T-cell (primary cell): Measurements from ENCODE around the gene HES3. TPM values are rescaled to one million over a fixed set of nuclear protein-coding genes. Genes with fewer than 3 reads are reported as not detected.

Source experiments
- ATAC-seq, 4 experiments: fragments of 200-7000 bp in 3 of 4; fragments of 150-1000 bp in 1 of 4; cut with Tn5 transposase; replicated peaks in 1 of 4; 1 replicate in 3 of 4; 2 replicates in 1 of 4; pipeline ENCODE4 v1.10.0; 2021; ENCODE audit warnings: moderate library complexity in 3 of 4, mild to moderate bottlenecking in 2 of 4, moderate number of reproducible peaks in 1 of 4
- CTCF ChIA-PET, 2 donors: fragments of 300-600 bp; sonication (Branson Sonifier 250); formaldehyde crosslinking; loops; one replicate each; lab custom pipeline; 2022; ENCODE audit warnings: antibody characterized with exemption in 2 of 2; lab: Charles Lee
- POLR2A ChIA-PET, 2 donors: fragments of 300-600 bp; sonication (Branson Sonifier 250); formaldehyde crosslinking; loops; one replicate each; lab custom pipeline; 2022; ENCODE audit warnings: antibody characterized with exemption in 2 of 2; lab: Charles Lee
- DNase-seq, 35 experiments: peaks; one replicate each; pipeline versions ENCODE4 v3.0.0 to v3.0.0-alpha.2; 2013 to 2023
- H3K27ac ChIP-seq: one replicate; pipeline ENCODE4 v1.5.1; 2013; ENCODE audit warnings: low read length
- H3K27me3 ChIP-seq, 2 experiments: replicated peaks in 1 of 2; 1 replicate in 1 of 2; 2 replicates in 1 of 2; pipeline versions ENCODE4 v1.6.1 to v1.7.0; 2013; ENCODE audit warnings: low read length in 1 of 2, mixed read lengths in 1 of 2; ENCODE audit not compliant: control insufficient read depth in 2 of 2, insufficient read depth in 2 of 2; ENCODE audit errors: extremely low read depth in 1 of 2
- H3K36me3 ChIP-seq, 2 donors: 1 replicate in 1 of 2; 2 replicates in 1 of 2; pipeline versions ENCODE4 v1.6.1 to v1.7.0; 2013; ENCODE audit warnings: low read length in 1 of 2; ENCODE audit not compliant: control insufficient read depth in 2 of 2, insufficient read depth in 1 of 2; ENCODE audit errors: extremely low read depth in 1 of 2
- H3K4me1 ChIP-seq, 2 experiments: 1 replicate in 1 of 2; 2 replicates in 1 of 2; pipeline versions ENCODE4 v1.6.1 to v1.7.0; 2013; ENCODE audit warnings: low read length in 2 of 2, mixed read lengths in 1 of 2; ENCODE audit not compliant: insufficient read depth in 2 of 2, control insufficient read depth in 1 of 2; ENCODE audit errors: extremely low read depth in 1 of 2
- H3K4me3 ChIP-seq, 2 donors: 1 replicate in 1 of 2; 2 replicates in 1 of 2; pipeline versions ENCODE4 v1.5.1 to v1.7.0; 2013; ENCODE audit warnings: mild to moderate bottlenecking in 2 of 2, low read length in 1 of 2, moderate library complexity in 1 of 2; ENCODE audit not compliant: control insufficient read depth in 1 of 2; ENCODE audit errors: extremely low read depth in 1 of 2
- H3K9me3 ChIP-seq: 2 replicates; pipeline ENCODE4 v1.7.0; 2013
- H3K27ac Mint-ChIP-seq, 2 donors: one replicate each; pipeline ENCODE4 v1.8.0; 2020 to 2021; ENCODE audit warnings: mild to moderate bottlenecking in 2 of 2, mixed read lengths in 2 of 2
- H3K27me3 Mint-ChIP-seq, 2 donors: one replicate each; pipeline ENCODE4 v1.8.0; 2021 to 2022; ENCODE audit warnings: mixed read lengths in 2 of 2
- H3K36me3 Mint-ChIP-seq: one replicate; pipeline ENCODE4 v1.8.0; 2021; ENCODE audit warnings: mixed read lengths
- H3K4me1 Mint-ChIP-seq, 3 donors: one replicate each; pipeline ENCODE4 v1.8.0; 2020 to 2022; ENCODE audit warnings: mixed read lengths in 3 of 3, mild to moderate bottlenecking in 1 of 3
- H3K4me3 Mint-ChIP-seq, 3 donors: one replicate each; pipeline ENCODE4 v1.8.0; 2020 to 2022; ENCODE audit warnings: mild to moderate bottlenecking in 3 of 3, mixed read lengths in 3 of 3, moderate library complexity in 3 of 3
- H3K9me3 Mint-ChIP-seq, 3 donors: one replicate each; pipeline ENCODE4 v1.8.0; 2020 to 2022; ENCODE audit warnings: mixed read lengths in 3 of 3
- WGBS: methylation state at CpG from one replicate; pipeline ENCODE4 v1.1.5; 2013; ENCODE audit warnings: missing lambda C conversion rate; ENCODE audit not compliant: insufficient coverage; 5-methylcytosine and 5-hydroxymethylcytosine counted together
- total RNA-seq, 35 experiments: library from RNA in 6 of 35; stranded (reverse) in 6 of 35; fragments of 120-200 nt in 1 of 35; gene quantifications; one replicate each; pipeline versions ENCODE4 v1.2.1 to v1.2.4 and lab custom pipeline; 2013 to 2026

Gene HES3
- total RNA-seq, 5 donors from 2014 or later (not counting 1 experiment from before 2014, with no cell fraction given), result not detected

GRCh38 chr1:6294080-6294889 is 50.3 kb downstream of the HES3 start:
- no peaks in the 10 kb centered on the region for H3K9me3 Mint-ChIP-seq
- H3K27me3 ChIP-seq, result no peaks in the 10 kb centered on the region
- DNase-seq, result peak in 17 of 35 experiments; percentile 2 to 42 (median 20)
- H3K4me1 Mint-ChIP-seq, result peaks cover 0 to 11% (median 0%) of the 10 kb centered on the region in 3 donors
- no peak overlapping the region for H3K4me3 Mint-ChIP-seq
- peaks cover 13% of the 10 kb centered on the region for H3K36me3 Mint-ChIP-seq
- ChIA-PET POLR2A (no interaction called here), CTCF (no interaction called here)
- peaks cover 0 to 38% of the 10 kb centered on the region in 2 experiments for H3K4me1 ChIP-seq
- ATAC-seq, result no peak
- no peak overlapping the region for H3K4me3 ChIP-seq
- no peak overlapping the region for H3K27ac Mint-ChIP-seq
- no peaks in the 10 kb centered on the region for H3K27me3 Mint-ChIP-seq
- no peaks in the 10 kb centered on the region for H3K9me3 ChIP-seq
- peak overlapping the region; percentile 47 for H3K27ac ChIP-seq
- WGBS, result 74% methylated on average over 11 of the region's 14 CpGs
- peaks cover 0 to 12% of the 10 kb centered on the region in 2 donors for H3K36me3 ChIP-seq

- no peaks in the 10 kb centered on the region for H3K27me3 ChIP-seq
- Mint-ChIP-seq H3K9me3 (no peaks in the 10 kb centered on the region), H3K27ac (no peak overlapping the region), H3K4me3 (no peak overlapping the region), H3K4me1 (peaks cover 0 to 11% (median 0%) of the 10 kb centered on the region in 3 donors), H3K27me3 (no peaks in the 10 kb centered on the region), H3K36me3 (peaks cover 15% of the 10 kb centered on the region)
- CTCF ChIA-PET, result no interaction called here
- H3K27ac ChIP-seq, result peak overlapping the region; percentile 47
- ATAC-seq (peak in 1 of 4 experiments; percentile 16), DNase-seq (peak in 11 of 35 experiments; percentile 6 to 35 (median 13))
- H3K4me1 ChIP-seq, result peaks cover 0 to 32% of the 10 kb centered on the region in 2 experiments
- H3K36me3 ChIP-seq, result peaks cover 0 to 12% of the 10 kb centered on the region in 2 donors
- POLR2A ChIA-PET, result no interaction called here
- 80% methylated on average over 8 of the region's 23 CpGs for WGBS
- H3K9me3 ChIP-seq, result no peaks in the 10 kb centered on the region
- H3K4me3 ChIP-seq, result no peak overlapping the region
These were observed 51.0 kb downstream of the HES3 start for GRCh38 chr1:6294890-6295556.

Other genes with a start within 250 kb of the HES3 start
- 100 to 1,000 TPM; 181 to 270 (median 252) TPM for gene KCNAB2, start 198.3 kb upstream of the HES3 start, total RNA-seq
- under 1 TPM; 0.05 to 0.23 (median 0.16) TPM for gene CHD5, start 63.9 kb upstream of the HES3 start, total RNA-seq
- 100 to 1,000 TPM; 448 to 621 (median 462) TPM for gene RPL22, start 44.6 kb upstream of the HES3 start, total RNA-seq
- gene RNF207, start 38.1 kb upstream of the HES3 start, total RNA-seq, result 1 to 10 TPM; 4.7 to 9.7 (median 6.9) TPM
- 10 to 100 TPM in 4 of 5 donors, 1 to 10 TPM in 1; 9.6 to 24.0 (median 20.7) TPM for gene ICMT, start 8.2 kb upstream of the HES3 start, total RNA-seq
- gene GPR153, start 16.9 kb downstream of the HES3 start, total RNA-seq, result 1 to 10 TPM in 1 of 5 donors, under 1 TPM in 4; 0.35 to 2.7 (median 0.72) TPM
- 1 to 10 TPM; 6.1 to 9.3 (median 7.4) TPM for gene ACOT7, start 149.6 kb downstream of the HES3 start, total RNA-seq
- gene HES2, start 175.7 kb downstream of the HES3 start, total RNA-seq, result under 1 TPM in 1 of 5 donors, not detected in 4; 0.16 TPM
- 1 to 10 TPM; 2.1 to 9.2 (median 6.2) TPM for gene ESPN, start 180.6 kb downstream of the HES3 start, total RNA-seq
- gene TNFRSF25, start 222.0 kb downstream of the HES3 start, total RNA-seq, result 100 to 1,000 TPM; 215 to 580 (median 446) TPM
- 10 to 100 TPM in 1 of 5 donors, 1 to 10 TPM in 4; 7.1 to 18.2 (median 8.4) TPM for gene PLEKHG5, start 247.5 kb downstream of the HES3 start, total RNA-seq